DMS114 treated with DMSO at 0.1 percent for 48 hours (cell line): ENCODE measurements around the gene ZNF398.
"Not testable (repeated sequence)": the region's sequence is repeated elsewhere in the genome, so short reads cannot be mapped to it uniquely, and the experiment has no call there.

ENCODE experiments used
- DNase-seq: peaks from one replicate; lab custom pipeline; 2025; ENCODE audit not compliant: unreplicated experiment; lab: John Stamatoyannopoulos, UW

The ZNF398 gene

GRCh38 chr7:149147072-149147751 is at the start of gene ZNF398:
Gene ZNF398 (plus strand): TSS chr7:149147453. CDS start chr7:149147743, 290 bp downstream.
- peak; percentile 54 for DNase-seq

- no peak for DNase-seq
These were observed 48.2 kb upstream of the ZNF398 start for GRCh38 chr7:149099058-149099457.

- DNase-seq: no peak
These were observed 46.4 kb upstream of the ZNF398 start for GRCh38 chr7:149100821-149101220.

GRCh38 chr7:149102666-149103065 is 44.6 kb upstream of the ZNF398 start:
- DNase-seq: no peak

- no peak for DNase-seq
These were observed 43.8 kb upstream of the ZNF398 start for GRCh38 chr7:149103424-149103823.

- DNase-seq: no peak
These were observed 43.0 kb upstream of the ZNF398 start for GRCh38 chr7:149104214-149104613.

- no peak for DNase-seq
These were observed 42.5 kb upstream of the ZNF398 start for GRCh38 chr7:149104749-149105148.

GRCh38 chr7:149109969-149110368 is 37.3 kb upstream of the ZNF398 start:
- DNase-seq: no peak

GRCh38 chr7:149125189-149125862 is 21.9 kb upstream of the ZNF398 start:
- DNase-seq: no peak

GRCh38 chr7:149125863-149126661 is 21.2 kb upstream of the ZNF398 start, which contains the start of gene ZNF425:
Gene ZNF425 (minus strand): TSS chr7:149126324. CDS start chr7:149126213, 111 bp downstream.
- peak; percentile 73 for DNase-seq

- DNase-seq: peak; percentile 30
These were observed 20.5 kb upstream of the ZNF398 start for GRCh38 chr7:149126662-149127266.

GRCh38 chr7:149130572-149131198 is 16.6 kb upstream of the ZNF398 start:
- DNase-seq: no peak

GRCh38 chr7:149133028-149133710 is 14.1 kb upstream of the ZNF398 start:
- DNase-seq: no peak

- no peak for DNase-seq
These were observed 11.1 kb upstream of the ZNF398 start for GRCh38 chr7:149136118-149136517.

- DNase-seq: no peak
These were observed 6.4 kb upstream of the ZNF398 start for GRCh38 chr7:149140831-149141230.

GRCh38 chr7:149141893-149142292 is 5.4 kb upstream of the ZNF398 start:
- no peak for DNase-seq

GRCh38 chr7:149144436-149144922 is 2.8 kb upstream of the ZNF398 start:
- DNase-seq: not testable (repeated sequence)

GRCh38 chr7:149145031-149145845 is 2.0 kb upstream of the ZNF398 start:
- DNase-seq: no peak
